GM18873 (cell line): Measurements from ENCODE around the gene KLK15.

ENCODE experiments used
- ATAC-seq: cut with Tn5 transposase; IDR thresholded peaks from one replicate; pipeline ENCODE4 v1.9.1; 2021; ENCODE audit warnings: mild to moderate bottlenecking, moderate library complexity, moderate number of reproducible peaks; ENCODE audit not compliant: unreplicated experiment, low FRiP score

KLK15 gene

DNA sequence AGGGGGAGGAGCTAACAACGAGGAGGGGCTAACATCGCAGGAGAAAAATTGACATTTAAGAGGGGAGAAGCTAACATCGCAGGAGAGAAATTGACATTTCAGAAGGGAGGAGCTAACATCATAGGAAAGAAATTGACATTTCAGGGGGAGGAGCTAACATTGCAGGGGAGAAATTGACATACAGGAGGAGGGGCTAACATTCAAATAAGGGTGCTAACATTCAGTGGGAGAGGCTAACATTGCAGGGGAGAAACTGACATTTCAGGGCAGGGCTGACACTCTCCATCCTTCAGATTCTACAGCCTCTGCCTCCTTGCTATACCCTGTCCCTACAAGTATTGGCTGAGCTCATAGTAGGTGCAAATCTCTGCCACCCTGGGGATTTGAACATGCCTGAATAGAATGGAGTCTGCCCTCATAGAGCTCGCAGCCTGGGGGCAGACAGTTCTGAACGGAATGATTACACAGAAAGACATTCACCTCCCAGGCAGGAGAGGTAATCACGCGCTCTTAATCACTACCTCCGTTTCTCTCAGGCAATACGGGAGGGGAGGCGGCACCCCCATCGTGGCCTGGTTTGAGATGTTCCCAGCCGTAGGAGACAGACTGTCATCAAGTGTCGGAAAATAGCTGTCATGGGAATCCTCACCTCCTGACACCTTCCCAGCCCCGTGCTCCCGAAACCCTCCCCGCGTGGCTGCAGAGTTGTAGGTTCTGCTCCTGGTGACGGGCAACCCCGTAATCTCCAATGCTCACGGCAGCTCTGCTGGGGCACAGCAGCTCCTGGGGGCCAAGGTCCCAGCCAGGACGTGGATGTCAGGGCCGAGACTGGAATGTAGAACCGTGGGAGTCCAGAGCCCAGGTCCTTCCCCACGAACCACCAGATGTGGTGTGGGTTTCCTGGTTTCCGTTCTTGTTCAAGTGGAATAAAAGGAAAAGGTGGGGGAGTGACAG lies 53.6 kb downstream of the KLK15 start:
- ATAC-seq = no peak

DNA sequence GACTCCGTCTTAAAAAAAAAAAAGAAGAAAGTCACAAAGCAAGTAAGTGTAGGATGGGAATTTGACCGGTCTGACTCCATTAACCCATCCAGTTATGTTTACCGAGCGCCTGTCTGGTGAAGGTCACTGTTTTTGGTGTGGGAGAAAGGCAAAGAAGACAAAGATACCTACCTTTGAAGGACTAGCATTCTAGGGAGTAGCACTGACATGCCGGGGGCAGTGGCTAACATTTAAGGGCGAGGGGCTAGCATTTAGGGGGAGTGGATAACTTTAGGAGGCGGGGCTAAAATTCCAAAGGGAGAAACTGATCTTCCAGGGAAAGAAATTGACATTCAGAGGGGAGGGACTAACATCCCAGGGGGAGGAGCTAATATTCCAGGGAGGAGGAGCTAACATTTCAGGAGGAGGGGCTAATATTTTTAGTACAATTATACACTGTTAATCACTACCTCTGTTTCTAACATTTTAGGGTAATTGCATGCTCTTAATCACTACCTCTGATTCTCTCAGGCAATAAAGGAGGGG lies 54.4 kb downstream of the KLK15 start:
- no peak for ATAC-seq

DNA sequence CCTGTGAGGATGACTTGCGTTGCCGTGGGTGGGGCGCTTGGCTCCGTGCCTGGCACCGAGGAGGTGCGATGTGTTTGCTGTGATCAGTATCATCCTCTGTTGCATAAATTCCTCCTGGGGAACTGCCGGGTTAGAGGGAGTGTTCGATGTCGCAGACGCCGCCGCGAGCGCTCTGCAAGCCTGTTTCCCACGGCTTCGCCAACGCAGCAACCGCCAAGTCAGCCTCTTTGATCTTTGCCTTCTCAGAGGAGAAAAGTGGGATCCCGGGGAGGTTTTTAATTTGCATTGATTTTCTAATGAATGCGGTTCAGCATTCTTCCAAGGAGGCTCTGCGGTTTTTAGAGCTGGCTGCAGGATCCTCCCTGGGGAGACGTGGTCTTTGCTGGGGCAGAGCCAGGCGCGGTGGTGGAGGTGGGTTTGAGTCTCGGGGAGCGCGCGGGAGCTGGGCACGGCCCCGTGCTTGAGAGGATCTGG lies 55.5 kb downstream of the KLK15 start:
- ATAC-seq = no peak

DNA sequence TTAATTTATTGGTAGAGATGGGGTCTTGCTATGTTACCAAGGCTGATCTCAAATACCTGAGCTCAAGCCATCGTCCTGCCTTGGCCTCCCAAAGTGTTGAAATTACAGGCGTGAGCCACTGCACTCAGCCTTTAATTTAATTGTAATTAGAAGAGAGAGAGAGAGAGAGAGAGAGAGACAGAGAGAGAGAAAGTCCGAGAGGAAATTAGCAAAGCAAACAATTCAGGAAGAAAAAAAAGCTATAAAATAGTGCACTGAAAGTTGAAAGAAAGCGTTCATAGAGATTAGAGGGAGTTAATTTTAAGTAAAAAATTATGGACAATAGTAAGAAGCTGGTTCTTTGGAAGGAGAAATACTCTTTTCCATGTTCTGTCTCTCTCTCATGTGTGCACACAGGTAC lies 56.1 kb downstream of the KLK15 start:
- no peak for ATAC-seq

DNA sequence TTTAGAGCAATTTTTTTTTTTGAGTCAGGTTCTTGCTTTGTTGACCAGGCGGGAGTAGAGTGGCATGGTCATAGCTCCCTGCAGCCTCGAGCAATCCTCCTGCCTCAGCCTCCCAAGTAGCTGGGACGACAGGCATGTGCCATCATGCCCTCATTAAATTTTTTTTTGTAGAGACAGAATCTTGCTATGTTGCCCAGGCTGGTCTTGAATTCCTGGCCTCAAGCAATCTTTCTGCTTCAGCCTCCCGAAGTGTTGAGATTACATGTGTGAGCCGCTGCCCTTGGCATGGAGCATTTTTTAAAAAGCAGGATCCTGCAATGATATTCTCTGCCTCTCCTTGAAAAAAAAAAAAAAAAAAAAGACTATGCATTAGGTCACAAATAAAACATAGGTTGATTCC lies 57.2 kb downstream of the KLK15 start:
- no peak for ATAC-seq
